ENCODE data around the gene ZNF784.

ZNF784 gene

DNA sequence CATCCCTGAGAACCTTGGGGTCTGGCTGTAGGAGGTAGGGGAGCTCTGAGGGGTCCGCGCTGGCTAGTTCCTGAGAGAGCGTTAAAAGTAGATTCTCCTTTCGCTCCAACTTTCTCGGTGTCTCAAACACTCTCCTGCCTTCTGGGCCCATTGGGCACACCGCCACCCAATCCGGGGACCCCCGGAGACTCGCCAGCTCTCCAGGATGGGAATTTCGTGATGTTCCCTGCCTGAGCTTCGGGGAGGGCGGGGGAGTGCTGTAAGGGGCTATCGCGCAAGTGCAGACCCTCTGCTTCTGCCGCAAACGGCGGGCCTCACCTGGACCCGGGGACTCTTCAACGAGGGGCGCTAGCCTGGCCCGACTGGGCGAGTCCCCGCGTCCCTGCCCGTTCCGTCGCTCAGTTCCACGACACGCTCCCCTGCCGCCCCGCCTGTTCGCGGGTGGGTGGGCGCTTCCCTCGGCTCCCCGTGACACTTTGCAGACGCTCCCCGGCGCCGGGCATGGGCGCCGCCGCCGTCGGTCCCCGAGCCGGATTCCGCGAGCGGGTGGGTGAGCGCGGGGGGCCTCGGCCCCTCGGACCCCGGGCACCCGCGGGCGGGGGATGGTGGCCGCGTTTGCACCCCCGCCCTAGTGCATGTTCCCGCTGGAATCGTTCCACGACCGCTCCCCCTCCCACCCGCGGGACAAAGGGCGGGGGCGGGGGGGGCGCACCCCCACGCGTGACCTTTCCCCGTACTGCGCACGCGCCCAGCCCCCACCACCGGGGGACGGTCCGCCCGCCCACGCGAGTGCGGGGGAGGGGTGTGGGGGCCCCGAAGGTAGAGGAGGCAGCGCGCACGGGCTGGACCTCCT is 23.6 kb upstream of the ZNF784 start, which contains the start of gene CCDC106:
Gene CCDC106, plus strand, starts transcription at position 481 of the 853 bp plus-strand sequence. CDS start 835 bp downstream, outside the sequence.
- H3K4me3 ChIP-seq, result peak within 1 kb of the TSS; percentile 99
- TF ChIP-seq, protein P1, sequence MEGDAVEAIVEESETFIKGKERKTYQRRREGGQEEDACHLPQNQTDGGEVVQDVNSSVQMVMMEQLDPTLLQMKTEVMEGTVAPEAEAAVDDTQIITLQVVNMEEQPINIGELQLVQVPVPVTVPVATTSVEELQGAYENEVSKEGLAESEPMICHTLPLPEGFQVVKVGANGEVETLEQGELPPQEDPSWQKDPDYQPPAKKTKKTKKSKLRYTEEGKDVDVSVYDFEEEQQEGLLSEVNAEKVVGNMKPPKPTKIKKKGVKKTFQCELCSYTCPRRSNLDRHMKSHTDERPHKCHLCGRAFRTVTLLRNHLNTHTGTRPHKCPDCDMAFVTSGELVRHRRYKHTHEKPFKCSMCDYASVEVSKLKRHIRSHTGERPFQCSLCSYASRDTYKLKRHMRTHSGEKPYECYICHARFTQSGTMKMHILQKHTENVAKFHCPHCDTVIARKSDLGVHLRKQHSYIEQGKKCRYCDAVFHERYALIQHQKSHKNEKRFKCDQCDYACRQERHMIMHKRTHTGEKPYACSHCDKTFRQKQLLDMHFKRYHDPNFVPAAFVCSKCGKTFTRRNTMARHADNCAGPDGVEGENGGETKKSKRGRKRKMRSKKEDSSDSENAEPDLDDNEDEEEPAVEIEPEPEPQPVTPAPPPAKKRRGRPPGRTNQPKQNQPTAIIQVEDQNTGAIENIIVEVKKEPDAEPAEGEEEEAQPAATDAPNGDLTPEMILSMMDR (IDR thresholded peaks at IDR 0.05), result no peak
- peak within 1 kb of the TSS; percentile 84 to 93 for H3K27ac ChIP-seq
- no peak for DNase-seq (ENCODE audit: low spot score)

DNA sequence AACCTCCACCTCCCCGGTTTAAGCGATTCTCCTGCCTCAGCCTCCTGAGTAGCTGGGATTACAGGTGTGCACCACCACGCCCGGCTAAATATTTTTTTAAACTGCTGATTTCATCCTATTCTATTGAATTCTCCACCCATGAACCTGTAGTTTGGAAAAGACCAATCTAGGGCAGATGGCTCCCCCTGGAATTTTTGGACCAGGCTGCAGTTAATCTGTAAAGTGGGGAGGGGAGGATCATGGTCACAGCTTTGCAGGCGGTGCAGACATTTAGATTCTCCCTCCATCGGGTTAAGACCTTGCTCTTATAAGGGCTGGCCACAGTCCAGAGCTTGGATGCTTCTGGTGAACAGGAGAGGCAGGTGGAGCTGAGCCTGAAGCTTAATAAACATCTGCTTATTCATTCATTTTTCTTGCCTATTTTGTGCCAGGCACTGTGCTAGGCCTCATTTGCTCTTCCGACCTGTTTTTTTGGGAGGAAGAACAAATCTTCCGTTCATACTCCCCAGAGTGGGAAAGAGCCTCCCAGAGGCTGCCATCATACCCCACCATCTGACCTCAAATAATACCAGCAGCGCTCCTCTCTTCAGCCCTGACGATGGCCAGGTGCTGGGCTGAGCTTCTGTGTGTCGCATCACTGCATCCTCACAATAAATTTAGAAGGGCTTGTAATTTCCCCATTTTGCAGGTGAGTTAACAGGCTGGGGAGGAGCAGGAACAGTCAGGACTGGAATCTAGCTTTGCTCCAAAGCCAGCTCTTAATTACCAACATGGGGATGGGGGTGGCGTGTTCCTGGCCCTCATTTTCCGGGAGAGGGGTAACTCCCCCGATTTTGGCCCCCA is 22.7 kb upstream of the ZNF784 start:
- Histone ChIP-seq H3K4me3 (peak overlapping the region; percentile 99), H3K27ac (peak overlapping the region; percentile 84 to 93)
- DNase-seq (ENCODE audit: low spot score), result no peak
- TF ChIP-seq, protein P1 (IDR thresholded peaks at IDR 0.05), result no peak

DNA sequence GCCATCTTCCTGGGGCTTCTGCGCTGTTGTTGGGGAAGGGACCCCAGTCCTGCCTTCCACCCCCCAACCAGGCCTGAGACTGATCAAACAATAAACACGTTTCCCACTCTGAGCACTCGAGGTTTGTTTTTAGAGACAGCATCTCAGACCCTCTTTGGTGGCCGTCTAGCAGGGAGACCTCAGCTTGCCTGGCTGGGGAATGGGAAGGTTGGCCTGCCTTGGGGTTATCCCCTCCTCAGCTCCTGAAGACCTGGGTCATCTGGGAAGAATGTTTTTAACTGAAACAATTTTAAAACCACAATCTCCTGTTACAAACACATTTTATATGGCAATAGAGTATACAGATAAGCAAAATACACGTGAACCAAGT is 21.1 kb upstream of the ZNF784 start:
- H3K4me3 ChIP-seq, result no peak overlapping the region
- H3K27ac ChIP-seq, result no peak overlapping the region
- TF ChIP-seq, protein P1 (IDR thresholded peaks at IDR 0.05), result no peak
- DNase-seq (ENCODE audit: low spot score), result no peak

DNA sequence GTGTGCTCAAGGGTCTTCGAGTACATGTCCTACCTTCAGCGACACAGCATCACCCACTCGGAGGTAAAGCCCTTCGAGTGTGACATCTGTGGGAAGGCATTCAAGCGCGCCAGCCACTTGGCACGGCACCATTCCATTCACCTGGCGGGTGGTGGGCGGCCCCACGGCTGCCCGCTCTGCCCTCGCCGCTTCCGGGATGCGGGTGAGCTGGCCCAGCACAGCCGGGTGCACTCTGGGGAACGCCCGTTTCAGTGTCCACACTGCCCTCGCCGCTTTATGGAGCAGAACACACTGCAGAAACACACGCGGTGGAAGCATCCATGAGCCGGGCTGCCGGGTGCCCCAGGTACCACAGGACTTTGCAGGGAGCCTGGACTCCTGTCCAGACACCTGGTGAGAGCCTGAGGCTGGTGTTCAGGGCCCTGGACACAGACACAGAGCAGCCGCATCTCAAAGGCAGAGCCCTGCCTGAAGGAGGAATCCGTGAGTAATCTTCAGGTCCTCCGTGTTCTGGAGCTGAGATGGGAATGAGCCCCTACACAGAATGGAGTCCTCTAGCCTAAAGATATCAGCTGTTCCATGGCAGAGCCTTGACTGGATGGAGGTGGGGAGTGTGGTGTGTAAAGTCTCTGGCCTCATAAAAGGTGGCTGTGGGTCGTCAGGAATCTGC is 20.6 kb upstream of the ZNF784 start:
- DNase-seq (ENCODE audit: low spot score), result no peak
- Histone ChIP-seq H3K4me3 (no peak overlapping the region), H3K27ac (no peak overlapping the region)
- TF ChIP-seq, protein P1 (IDR thresholded peaks at IDR 0.05), result no peak

DNA sequence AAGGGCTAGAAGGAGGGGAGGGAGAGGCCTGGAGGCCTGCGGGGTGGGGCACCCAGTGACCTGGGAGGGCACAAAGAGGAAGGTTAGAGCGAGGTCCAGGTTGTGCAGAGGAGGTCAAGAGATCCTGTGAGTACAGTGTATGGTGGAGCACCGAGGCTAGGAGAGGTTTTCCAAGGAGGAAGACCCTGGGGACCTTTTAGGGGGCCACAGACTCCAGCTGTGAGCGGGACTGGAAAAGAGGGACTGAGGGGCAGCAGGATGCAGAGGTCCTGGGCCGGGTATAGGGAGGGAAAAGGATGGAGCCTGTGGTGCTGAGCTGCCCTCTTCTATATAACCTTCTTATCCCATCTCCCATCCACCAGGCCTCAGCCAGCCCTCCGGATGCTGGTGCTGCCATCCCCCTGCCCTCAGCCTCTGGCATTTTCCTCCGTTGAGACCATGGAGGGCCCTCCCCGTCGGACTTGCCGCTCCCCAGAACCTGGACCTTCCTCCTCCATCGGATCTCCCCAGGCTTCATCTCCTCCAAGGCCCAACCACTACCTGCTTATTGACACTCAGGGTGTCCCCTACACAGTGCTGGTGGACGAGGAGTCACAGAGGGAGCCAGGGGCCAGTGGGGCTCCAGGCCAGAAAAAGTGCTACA is 19.9 kb upstream of the ZNF784 start:
- Histone ChIP-seq H3K4me3 (peak overlapping the region; percentile 87), H3K27ac (peak overlapping the region; percentile 85 to 95)
- peak; percentile 75 for DNase-seq (ENCODE audit: low spot score)
- TF ChIP-seq, protein P1 (IDR thresholded peaks at IDR 0.05), result no peak

DNA sequence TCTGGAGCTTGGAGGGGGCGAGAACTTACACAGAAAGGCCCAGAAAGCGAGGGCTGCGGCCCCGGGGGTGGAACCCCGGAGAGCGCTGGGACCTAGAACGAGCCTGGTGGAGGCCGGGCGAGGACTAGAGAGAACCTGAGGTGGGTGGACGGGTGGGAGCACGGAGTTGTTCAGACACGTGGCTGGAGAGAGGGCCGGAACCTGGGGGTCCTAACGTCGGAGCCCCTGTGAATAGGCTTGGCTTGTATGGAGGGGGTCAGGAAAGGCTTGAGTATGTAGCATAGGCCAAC is 19.5 kb upstream of the ZNF784 start:
- TF ChIP-seq, protein P1 (IDR thresholded peaks at IDR 0.05), result no peak
- peak overlapping the region; percentile 85 to 95 for H3K27ac ChIP-seq
- DNase-seq (ENCODE audit: low spot score), result no peak
- H3K4me3 ChIP-seq, result peak overlapping the region; percentile 87

Data from coronary artery (tissue), 2 donors.